NCI-H345 (cell line): ENCODE measurements around the gene RTN4.

Experiments used
- DNase-seq: peaks from one replicate; lab custom pipeline; 2025; lab: John Stamatoyannopoulos, UW

The RTN4 gene

DNA sequence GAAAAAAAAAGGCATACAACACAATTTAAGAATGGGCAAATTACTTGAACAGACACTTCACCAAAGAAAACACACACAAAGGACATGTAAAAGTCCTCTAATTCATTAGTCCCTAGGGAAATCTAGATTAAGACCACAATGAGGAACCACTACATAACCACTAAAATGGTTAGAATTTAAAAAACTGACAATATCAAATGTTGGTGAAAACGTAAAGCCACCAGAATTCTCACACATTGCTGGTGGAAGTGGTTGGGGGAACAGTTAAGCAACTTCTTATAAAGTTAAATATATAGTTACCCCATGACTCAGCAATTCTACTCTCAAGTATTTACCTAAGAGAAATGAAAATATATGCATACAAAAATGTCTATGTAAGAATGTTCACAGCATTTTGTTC, 11.8 kb downstream of the RTN4 start:
- DNase-seq: no peak

- no peak for DNase-seq
Measured at GRCh38 chr2:55035716-55036115, 14.5 kb downstream of the RTN4 start.

DNA sequence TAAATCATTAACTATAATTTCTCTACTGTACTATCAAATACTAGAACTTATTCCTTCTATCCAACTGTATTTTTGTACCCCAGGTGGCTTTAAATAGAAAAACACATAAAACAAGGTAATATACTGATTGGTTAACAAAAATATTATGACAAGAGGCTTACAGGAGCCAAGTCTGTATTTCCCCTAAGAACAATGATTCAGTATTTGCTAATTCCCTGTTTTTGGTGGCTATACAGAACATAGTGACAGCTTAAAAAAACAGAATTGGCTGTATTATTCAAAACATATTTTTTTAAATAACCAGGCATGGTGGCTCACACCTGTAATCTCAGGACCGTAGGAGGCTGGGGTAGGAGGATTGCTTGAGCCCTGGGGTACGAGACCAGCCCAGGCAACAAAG, 16.3 kb downstream of the RTN4 start:
- no peak for DNase-seq

DNA sequence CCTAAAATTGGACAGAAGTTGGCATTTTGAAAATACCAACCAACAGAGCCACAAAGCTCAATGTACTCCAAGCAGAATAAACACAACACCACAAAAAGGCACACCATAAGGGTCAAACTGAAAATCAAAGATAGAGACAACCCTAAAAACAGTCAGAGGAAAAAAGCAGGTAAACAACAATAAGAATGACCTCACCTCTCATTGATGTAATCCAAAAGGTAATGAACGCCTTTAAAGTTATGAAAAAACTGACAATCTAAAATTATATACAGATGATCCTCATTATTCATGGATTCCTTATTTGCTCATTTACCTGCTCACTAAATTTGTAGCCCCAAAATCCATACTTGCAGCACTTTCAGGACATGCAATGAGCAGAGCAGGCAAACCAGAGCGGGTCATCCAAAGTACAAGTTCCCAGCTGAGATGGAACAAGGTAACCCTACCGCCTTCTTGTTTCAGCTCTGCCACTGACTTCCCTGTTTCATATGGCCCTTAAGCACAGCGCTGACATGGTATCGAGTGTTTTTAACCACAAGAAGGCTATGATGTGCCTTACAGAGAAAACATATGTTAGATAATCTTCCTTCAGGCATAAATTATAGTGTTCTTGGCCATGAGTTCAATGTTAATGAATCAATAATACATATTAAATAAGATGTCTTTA, 17.0 kb downstream of the RTN4 start:
- no peak for DNase-seq

DNA sequence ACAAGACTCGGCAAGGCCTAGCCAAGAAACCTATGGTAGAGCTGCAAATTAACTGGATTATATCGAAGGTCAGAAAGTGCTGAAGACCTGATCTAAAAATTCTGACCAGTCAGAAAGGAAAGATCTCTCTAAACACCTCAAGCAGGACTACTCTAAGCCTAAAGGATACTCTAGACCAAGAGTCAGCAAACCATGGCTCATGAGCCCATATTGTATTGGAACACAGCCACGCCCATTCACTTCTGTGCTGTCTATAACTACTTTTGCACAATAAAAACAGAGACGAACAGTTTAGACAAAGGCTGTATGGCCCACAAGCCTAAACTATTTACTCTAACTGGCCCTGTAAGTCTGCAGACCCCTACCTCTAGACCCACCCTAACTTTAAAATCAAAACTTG, 18.7 kb downstream of the RTN4 start:
- no peak for DNase-seq

DNA sequence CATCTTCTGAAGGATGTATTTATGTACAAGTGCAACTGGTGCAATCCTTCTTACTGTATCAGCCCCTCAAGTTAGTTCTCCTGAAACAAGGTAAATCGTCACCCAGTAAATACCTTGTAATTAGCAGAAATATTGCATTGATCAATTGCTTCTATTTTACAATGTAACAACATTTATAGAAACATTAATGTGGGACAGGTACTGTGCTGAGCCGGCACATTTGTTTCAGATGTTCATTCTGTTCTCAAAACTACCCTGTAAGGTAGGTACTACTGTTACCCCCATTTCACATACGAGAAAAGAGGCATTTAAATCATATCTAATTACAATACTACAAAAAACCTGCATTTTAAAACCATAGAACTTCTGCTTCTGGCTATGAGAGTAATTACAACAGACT, 19.5 kb downstream of the RTN4 start:
- no peak for DNase-seq

DNA sequence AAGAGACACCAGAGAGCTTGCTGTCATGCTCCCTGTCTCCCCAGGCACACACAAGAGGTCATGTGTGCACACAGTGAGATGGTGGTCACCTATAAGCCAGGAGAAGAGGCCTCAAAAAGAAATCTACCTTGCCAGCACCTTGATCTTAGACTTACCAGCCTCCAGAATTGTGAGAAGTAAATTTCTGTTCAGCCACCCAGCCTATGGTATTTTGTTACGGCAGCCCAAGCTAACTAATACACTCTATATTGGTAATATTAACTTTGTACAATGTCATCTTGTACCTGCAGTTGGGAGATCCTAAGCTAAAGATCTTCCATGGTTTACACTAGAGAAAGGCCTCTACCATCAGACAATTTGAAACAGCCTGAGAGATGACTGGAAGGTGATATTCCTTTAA, 21.2 kb downstream of the RTN4 start:
- no peak for DNase-seq

GRCh38 chr2:55027226-55027625, 23.0 kb downstream of the RTN4 start:
- DNase-seq: no peak

DNA sequence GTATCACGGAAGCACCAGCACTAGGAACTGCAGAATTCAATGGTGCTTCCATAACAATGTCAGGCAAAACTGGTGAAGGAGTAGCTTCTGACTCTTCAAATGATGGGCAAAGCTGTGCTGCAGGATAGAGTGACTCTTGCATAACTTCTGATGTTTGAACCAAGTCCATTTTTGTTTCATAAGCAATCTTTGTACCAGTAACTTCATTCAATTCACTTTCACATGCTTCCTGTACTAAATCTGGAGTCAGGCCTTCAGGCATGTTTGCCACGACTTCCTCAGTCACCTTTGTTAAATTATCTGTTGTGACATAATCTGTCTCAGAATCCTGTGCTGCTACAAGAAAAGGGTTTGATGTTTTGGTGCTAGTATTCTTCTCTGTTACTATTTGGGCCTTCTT, 24.0 kb downstream of the RTN4 start:
- no peak for DNase-seq

GRCh38 chr2:55025627-55026026, 24.6 kb downstream of the RTN4 start:
- no peak for DNase-seq

DNA sequence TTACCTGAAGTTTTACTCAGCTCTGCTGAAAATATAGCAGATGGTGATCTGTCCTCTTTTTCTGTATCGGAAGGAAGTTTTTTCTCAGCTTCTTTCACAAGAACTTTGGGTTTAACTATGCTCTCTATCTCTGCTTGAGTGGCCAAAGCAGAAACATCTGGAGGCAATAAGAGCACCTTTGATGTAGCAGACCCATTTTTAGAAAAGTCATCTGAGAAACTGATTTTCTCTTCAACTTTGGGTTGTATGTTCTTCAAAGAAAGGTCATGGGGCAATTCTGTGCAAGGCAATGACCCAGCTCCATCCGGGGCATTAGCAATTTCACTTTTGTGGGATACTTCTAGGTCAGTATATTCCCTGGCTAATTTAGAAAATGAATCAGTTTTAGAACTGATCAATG, 25.2 kb downstream of the RTN4 start:
- no peak for DNase-seq

DNA sequence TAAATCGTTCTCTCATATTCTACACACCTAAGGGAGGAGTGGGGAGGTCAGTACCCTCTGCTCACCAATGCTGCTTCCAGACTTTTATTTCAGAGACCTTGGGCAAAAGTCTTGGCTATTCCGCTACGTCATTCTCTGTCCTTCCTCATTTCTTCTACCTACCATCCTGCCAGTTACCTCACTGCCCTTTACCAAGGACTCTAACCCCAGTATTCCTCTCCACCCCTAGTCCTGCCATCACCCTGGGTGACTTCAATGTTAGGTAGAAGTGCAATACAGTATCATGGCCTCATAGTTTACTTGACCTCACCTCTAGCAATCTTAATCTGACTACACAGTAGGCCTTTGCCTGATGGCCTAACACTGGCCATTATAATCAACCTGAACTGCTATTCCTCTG, 27.8 kb downstream of the RTN4 start:
- no peak for DNase-seq

DNA sequence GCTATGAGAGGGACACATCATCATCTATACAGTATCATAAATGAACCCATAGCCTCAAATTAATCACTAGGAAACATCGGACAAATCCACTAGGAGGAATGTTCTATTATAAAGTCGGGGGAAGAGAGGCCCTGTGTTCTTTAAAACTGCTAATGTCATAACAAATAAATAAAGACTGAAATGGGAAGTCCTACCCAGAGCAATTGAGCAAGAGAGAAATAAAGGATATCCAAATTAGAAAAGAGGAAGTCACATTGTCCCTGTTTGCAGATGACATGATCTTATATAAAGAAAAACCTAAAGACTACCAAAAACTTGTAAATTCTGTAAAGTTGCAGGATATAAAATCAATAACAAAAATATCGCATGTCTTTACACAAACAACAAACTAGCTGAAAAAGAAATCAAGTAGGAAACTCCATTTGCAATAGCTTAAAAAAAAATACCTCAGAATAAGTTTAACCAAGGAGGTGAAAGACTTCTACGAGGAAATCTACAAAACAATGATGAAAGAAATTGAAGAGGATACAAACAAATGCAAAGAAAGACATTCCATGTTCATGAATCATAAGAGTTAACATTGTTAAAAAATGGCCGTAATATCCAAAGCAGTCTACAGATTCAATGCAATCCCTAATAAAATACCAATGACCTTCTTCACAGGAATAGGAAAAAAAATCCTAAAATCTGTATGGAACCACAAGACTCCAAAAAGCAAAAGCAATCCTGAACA, 30.6 kb downstream of the RTN4 start:
- DNase-seq: no peak

GRCh38 chr2:55018619-55019018, 31.6 kb downstream of the RTN4 start:
- DNase-seq: no peak

GRCh38 chr2:55017880-55018279, 32.4 kb downstream of the RTN4 start:
- no peak for DNase-seq

- no peak for DNase-seq
Measured at GRCh38 chr2:55017428-55017827, 32.8 kb downstream of the RTN4 start.

- peak; percentile 30 for DNase-seq
Measured at GRCh38 chr2:55014962-55015939, 35.0 kb downstream of the RTN4 start.

DNA sequence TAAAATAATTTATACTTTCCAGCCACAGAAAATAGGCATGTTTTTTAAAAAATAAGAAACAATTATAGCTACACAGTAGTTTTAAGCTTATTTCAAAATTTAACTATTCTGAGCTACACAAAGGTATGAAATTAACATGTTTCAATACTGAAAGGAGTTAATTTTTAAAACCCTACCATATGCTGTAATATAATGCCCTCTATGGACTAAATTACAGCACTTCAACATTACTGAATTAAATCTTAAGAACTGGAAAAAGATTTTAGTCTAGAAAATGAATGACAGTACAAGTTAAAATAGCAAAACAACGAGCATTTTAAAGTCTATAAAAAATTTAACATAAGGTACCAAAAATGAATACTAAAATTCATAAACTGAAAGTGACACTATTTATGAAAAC, 36.3 kb downstream of the RTN4 start:
- no peak for DNase-seq

GRCh38 chr2:55012672-55013484, 37.4 kb downstream of the RTN4 start:
- DNase-seq: no peak

- DNase-seq: no peak
Measured at GRCh38 chr2:55011831-55012671, 38.2 kb downstream of the RTN4 start.

DNA sequence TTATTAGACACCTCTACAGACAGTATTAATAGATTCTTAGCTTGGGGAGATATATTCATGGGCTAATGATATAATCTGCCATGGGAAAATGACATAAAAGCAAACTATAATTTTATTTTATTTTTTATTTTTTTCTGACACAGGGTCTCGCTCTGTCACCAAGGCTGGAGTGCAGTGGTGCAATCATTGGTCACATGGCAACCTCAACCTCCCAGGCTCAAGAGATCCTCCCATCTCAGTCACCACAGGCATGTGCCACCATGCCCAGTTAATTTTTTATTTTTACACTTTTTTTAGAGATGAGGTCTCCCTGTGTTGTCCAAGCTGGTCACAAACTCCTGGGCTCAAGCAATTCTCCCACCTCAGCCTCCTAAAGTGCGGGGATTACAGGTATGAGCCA, 39.3 kb downstream of the RTN4 start:
- DNase-seq: no peak
